Peyer's patch (tissue), 4 donors: ENCODE measurements around the gene PPP6R3. TPM values are rescaled to one million over a fixed set of nuclear protein-coding genes. Genes with fewer than 3 reads are reported as not detected.

Experiments
- DNase-seq, 3 donors: peaks; one replicate each; pipeline ENCODE4 v3.0.0-alpha.2; 2017 to 2019
- H3K27ac ChIP-seq, 4 donors: fragments of 200-600 bp; sonication (generic); one replicate each; pipeline ENCODE4 v1.5.1; 2016 to 2019
- H3K27me3 ChIP-seq, 2 donors: fragments of 200-600 bp; sonication (generic); one replicate each; pipeline ENCODE4 v1.5.1; 2019
- H3K36me3 ChIP-seq, 3 donors: fragments of 200-600 bp; sonication (generic); one replicate each; pipeline ENCODE4 v1.5.1; 2016 to 2019
- H3K4me1 ChIP-seq, 4 donors: fragments of 200-600 bp; sonication (generic); one replicate each; pipeline ENCODE4 v1.5.1; 2016 to 2019
- H3K4me3 ChIP-seq, 4 donors: fragments of 200-600 bp; sonication (generic); 1 replicate in 3 of 4; 2 replicates in 1 of 4; pipeline ENCODE4 v1.5.1; 2016 to 2019; ENCODE audit warnings: mild to moderate bottlenecking in 1 of 4
- H3K9me3 ChIP-seq, 4 donors: fragments of 200-600 bp; sonication (generic); one replicate each; pipeline ENCODE4 v1.5.1; 2016 to 2019; ENCODE audit warnings: mild to moderate bottlenecking in 1 of 4
- POLR2A ChIP-seq, 2 donors: fragments of 450-650 bp; IDR thresholded peaks; one replicate each; pipeline ENCODE4 v1.5.1; 2017; ENCODE audit warnings: antibody characterized with exemption in 2 of 2, mild to moderate bottlenecking in 2 of 2, moderate library complexity in 2 of 2
- total RNA-seq, 4 donors: library from RNA; depleted of rRNA; stranded (reverse); fragments of >200 nt; gene quantifications; one replicate each; pipeline ENCODE4 v1.1.0, GENCODE V29; 2016
- TF ChIP-seq, protein P1 (sequence below), 6 experiments: fragments of 450-650 bp in 4 of 6; fragments of 200-600 bp in 2 of 6; sonication (generic) in 1 of 6; IDR thresholded peaks; one replicate each; pipeline ENCODE4 v1.5.1; 2017 to 2019; ENCODE audit warnings: antibody characterized with exemption in 6 of 6, mild to moderate bottlenecking in 3 of 6, moderate library complexity in 1 of 6

Gene PPP6R3
- total RNA-seq, 4 donors from 2014 or later = 130 to 282 (median 156) TPM

DNA sequence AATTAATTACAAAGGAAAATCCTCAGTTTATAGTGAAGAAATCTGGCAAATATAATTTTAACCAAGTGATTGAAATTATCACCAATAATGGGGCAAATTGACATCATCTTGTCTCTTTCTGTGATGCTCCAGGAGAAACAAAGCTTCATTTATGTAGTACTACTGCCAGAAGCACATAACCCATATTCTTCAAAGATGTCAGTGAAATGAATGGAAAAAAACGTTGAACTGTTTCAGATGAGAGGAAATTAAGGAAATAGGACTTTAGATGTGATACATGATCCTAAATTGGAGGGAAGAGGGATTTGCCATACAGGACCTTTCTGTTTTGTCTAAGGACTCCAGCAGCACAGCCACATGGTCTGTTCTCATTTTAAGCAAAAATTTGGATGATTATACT lies 57.6 kb downstream of the PPP6R3 start:
- DNase-seq = no peak
- Histone ChIP-seq H3K9me3 (no peaks in the 10 kb centered on the region), H3K27me3 (no peaks in the 10 kb centered on the region), H3K36me3 (peaks cover 0 to 41% (median 0%) of the 10 kb centered on the region in 3 donors), H3K27ac (no peak overlapping the region), H3K4me3 (no peak overlapping the region), H3K4me1 (peaks cover 0 to 17% (median 0%) of the 10 kb centered on the region in 4 donors)
- TF ChIP-seq POLR2A (IDR thresholded peaks at IDR 0.05) = no peak
- TF ChIP-seq, protein P1, sequence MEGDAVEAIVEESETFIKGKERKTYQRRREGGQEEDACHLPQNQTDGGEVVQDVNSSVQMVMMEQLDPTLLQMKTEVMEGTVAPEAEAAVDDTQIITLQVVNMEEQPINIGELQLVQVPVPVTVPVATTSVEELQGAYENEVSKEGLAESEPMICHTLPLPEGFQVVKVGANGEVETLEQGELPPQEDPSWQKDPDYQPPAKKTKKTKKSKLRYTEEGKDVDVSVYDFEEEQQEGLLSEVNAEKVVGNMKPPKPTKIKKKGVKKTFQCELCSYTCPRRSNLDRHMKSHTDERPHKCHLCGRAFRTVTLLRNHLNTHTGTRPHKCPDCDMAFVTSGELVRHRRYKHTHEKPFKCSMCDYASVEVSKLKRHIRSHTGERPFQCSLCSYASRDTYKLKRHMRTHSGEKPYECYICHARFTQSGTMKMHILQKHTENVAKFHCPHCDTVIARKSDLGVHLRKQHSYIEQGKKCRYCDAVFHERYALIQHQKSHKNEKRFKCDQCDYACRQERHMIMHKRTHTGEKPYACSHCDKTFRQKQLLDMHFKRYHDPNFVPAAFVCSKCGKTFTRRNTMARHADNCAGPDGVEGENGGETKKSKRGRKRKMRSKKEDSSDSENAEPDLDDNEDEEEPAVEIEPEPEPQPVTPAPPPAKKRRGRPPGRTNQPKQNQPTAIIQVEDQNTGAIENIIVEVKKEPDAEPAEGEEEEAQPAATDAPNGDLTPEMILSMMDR (IDR thresholded peaks at IDR 0.05) = no peak

DNA sequence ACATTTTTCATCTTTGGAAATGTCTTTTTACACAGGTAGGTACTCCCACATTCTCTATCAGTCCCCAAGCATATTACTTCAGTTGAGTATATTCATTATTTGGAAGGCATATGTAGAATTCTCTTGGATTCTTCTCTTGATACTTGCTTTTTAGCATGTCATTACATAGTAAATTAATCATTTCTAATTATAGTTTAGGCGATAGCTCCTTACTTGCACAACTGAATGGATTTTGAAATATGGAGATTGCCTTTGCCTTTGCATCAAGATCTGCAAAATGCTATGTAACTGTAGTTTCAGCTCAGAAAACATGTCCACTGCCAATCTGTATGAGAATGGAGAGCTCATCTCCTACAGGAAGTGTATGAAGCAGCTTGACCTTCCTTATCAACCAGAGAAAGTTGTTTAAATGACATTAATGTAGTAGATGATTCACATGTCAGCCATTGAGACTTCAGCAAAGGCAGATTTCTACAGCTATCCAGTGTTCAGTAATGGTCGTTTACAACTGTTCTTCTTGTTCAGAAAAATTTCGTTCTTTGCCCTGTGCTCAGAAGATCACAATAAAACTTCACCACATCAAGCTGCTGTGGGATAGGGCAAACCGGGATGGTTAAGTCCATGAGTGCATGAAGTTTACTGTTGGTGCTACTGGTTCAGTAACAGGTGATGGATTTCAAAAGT lies 61.6 kb downstream of the PPP6R3 start:
- Histone ChIP-seq H3K36me3 (peaks cover 0 to 40% (median 0%) of the 10 kb centered on the region in 3 donors), H3K9me3 (no peaks in the 10 kb centered on the region), H3K4me3 (no peak overlapping the region), H3K27me3 (no peaks in the 10 kb centered on the region), H3K4me1 (peaks cover 0 to 39% (median 2%) of the 10 kb centered on the region in 4 donors), H3K27ac (peak overlapping the region in 1 of 4 donors; percentile 2)
- TF ChIP-seq POLR2A (IDR thresholded peaks at IDR 0.05) = no peak
- TF ChIP-seq, protein P1 (IDR thresholded peaks at IDR 0.05) = no peak
- DNase-seq = no peak

DNA sequence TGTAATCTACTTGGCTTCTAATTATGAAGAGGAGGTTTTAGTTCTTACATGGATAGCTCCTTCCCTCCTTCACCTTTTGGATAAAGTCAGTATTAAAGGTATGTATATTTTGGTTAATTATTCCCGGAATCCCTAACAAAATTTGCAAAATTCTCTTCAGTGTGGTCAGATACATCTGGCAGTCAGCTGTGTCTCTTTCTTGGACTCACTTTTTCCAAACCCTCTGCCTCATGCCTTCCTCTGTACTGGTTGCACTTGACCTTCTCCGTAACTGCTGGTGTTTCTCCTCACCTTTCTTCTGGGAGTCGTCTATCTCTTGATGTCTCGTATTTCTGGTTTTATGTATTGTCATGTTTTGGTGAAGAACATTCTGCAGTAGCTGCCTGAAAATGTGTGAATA lies 62.5 kb downstream of the PPP6R3 start:
- H3K9me3 ChIP-seq = no peaks in the 10 kb centered on the region
- peaks cover 0 to 39% (median 2%) of the 10 kb centered on the region in 4 donors for H3K4me1 ChIP-seq
- H3K36me3 ChIP-seq = peaks cover 0 to 41% (median 0%) of the 10 kb centered on the region in 3 donors
- no peaks in the 10 kb centered on the region for H3K27me3 ChIP-seq
- H3K4me3 ChIP-seq = no peak overlapping the region
- H3K27ac ChIP-seq = no peak overlapping the region
- no peak for TF ChIP-seq POLR2A (IDR thresholded peaks at IDR 0.05)
- TF ChIP-seq, protein P1 (IDR thresholded peaks at IDR 0.05) = no peak
- no peak for DNase-seq

DNA sequence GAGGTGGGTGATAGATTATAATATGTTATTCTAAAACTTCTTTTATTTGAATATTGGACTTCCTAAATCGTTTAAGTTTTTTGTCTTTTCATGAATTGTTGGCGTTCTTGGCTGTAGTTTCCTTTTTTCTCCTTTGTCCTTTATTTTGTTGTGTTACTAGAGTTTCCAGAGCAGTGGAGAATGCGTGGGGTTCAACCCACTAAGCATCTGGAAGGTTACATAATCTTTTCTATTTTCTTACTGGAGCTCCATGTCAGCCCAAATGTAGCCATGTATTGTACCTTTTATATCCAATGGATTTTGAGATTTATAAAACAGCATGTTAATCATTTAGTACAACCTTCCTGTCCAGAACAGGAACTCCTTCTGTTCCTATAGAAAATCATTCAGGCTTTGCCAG lies 63.2 kb downstream of the PPP6R3 start:
- Histone ChIP-seq H3K36me3 (peaks cover 0 to 44% (median 0%) of the 10 kb centered on the region in 3 donors), H3K4me3 (no peak overlapping the region), H3K9me3 (no peaks in the 10 kb centered on the region), H3K4me1 (peaks cover 0 to 45% (median 2%) of the 10 kb centered on the region in 4 donors), H3K27me3 (no peaks in the 10 kb centered on the region), H3K27ac (peak overlapping the region in 1 of 4 donors; percentile 19)
- DNase-seq = no peak
- TF ChIP-seq, protein P1 (IDR thresholded peaks at IDR 0.05) = no peak
- TF ChIP-seq POLR2A (IDR thresholded peaks at IDR 0.05) = no peak

DNA sequence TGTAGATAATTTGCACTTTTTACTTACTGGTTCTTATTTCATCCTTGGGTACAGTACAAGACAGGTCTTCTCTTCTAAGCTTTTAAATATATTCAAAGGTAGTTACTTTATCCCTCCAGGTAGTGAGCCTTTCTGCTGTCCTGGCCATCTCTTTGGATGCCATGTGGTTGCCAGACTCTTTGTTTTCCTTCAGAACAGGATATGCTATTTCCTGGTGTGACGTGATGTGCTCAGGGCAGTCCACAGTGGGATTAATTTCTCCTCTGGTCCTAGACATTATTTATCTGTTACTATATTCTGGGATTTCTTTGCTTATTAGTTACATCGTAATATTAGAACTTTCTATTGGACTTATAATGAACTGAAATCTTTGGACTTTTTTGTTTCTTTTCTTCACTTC lies 63.7 kb downstream of the PPP6R3 start:
- Histone ChIP-seq H3K4me1 (peaks cover 0 to 46% (median 2%) of the 10 kb centered on the region in 4 donors), H3K4me3 (no peak overlapping the region), H3K36me3 (peaks cover 0 to 42% (median 0%) of the 10 kb centered on the region in 3 donors), H3K27me3 (no peaks in the 10 kb centered on the region), H3K27ac (peak overlapping the region in 1 of 4 donors; percentile 19), H3K9me3 (no peaks in the 10 kb centered on the region)
- no peak for TF ChIP-seq POLR2A (IDR thresholded peaks at IDR 0.05)
- TF ChIP-seq, protein P1 (IDR thresholded peaks at IDR 0.05) = no peak
- no peak for DNase-seq
